ENCODE data around the gene CPNE4.

GRCh38 chr3:131605916-131606315 is 428.9 kb downstream of the CPNE4 start:
- TF ChIP-seq CTCF (conservative IDR thresholded peaks at IDR 0.05; ENCODE audit: low read length): no peak
- TF ChIP-seq EZH2phosphoT487 (IDR thresholded peaks at IDR 0.05; ENCODE audit: borderline replicate concordance): no peak
